HG02970 (cell line): Measurements from ENCODE around the gene ZBTB45.
"Not testable (repeated sequence)": the region's sequence is repeated elsewhere in the genome, so short reads cannot be mapped to it uniquely, and the experiment has no call there.

Experiments
- ATAC-seq: cut with Tn5 transposase; IDR thresholded peaks from one replicate; pipeline ENCODE4 v1.9.1; 2021; ENCODE audit warnings: mild to moderate bottlenecking, moderate library complexity, moderate number of reproducible peaks; ENCODE audit not compliant: unreplicated experiment, low FRiP score

ZBTB45 gene

GRCh38 chr19:58477130-58477529, 42.5 kb downstream of the ZBTB45 start:
- no peak for ATAC-seq

- no peak for ATAC-seq
These were observed 43.1 kb downstream of the ZBTB45 start for GRCh38 chr19:58476498-58477015.

- peak; percentile 79 for ATAC-seq
These were observed 43.7 kb downstream of the ZBTB45 start, which contains the start of gene ZNF446 for GRCh38 chr19:58475714-58476497. ZNF446 (plus strand) TSS chr19:58476352; CDS start chr19:58477219, 867 bp downstream.

GRCh38 chr19:58474997-58475713, 44.5 kb downstream of the ZBTB45 start:
- ATAC-seq: no peak

DNA sequence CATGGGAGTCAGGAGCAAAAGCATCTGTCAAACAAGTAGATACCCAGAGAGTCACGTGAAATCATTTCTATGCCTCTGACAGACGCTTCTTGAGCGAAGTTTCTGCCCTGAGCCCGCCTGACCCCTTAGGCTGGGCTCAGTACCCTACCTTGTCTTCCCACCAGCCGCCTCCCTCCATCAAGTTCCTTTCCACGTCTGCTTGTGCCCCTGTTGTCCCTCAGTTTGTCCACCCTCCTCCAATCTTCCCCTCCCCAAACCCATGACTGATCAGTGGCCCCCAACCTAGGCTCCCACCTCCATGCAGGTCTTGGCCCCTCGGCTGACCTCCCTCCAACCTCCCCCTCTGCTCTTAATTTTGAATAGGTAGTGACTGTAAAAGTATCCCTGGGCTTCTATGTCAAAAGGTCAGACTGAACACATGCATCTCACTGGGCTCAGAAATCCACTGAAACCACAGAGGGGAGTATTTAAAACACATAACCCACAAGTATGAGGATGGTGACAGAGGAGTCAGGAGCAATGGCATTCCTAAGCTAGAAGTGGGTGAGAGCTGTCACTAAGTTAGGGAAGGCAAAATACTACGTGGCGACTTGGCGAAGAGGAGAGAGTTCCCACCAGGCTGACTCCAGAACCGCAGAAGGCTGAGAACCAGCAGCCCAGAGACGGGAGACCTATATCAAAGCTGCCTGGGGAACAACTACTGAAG, 45.2 kb downstream of the ZBTB45 start:
- ATAC-seq: no peak

DNA sequence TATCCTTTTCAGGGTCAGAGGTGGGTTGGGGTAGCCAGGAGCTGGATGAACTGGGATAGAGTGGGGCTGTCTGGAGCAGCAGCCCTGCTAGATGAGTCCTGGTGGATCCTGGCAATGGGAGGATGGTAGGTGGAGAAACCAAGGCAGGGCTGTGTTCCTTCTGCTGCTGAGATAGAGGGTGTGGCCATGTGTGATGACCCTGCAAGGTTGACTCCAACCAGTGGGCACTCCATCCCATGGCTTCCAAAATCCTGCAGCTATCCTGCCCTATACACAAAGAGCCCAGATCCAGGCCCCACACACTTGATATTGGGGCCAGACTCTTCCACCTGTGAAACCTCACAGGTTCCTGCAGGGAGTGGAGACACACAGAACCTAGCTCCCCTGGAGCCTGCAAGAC, 45.8 kb downstream of the ZBTB45 start:
- no peak for ATAC-seq

- no peak for ATAC-seq
These were observed 47.9 kb downstream of the ZBTB45 start for GRCh38 chr19:58471736-58472135.

- not testable (repeated sequence) for ATAC-seq
These were observed 48.6 kb downstream of the ZBTB45 start for GRCh38 chr19:58470837-58471543.

GRCh38 chr19:58469241-58470013, 50.2 kb downstream of the ZBTB45 start:
- ATAC-seq: no peak

- ATAC-seq: no peak
These were observed 51.3 kb downstream of the ZBTB45 start for GRCh38 chr19:58468216-58468839.

DNA sequence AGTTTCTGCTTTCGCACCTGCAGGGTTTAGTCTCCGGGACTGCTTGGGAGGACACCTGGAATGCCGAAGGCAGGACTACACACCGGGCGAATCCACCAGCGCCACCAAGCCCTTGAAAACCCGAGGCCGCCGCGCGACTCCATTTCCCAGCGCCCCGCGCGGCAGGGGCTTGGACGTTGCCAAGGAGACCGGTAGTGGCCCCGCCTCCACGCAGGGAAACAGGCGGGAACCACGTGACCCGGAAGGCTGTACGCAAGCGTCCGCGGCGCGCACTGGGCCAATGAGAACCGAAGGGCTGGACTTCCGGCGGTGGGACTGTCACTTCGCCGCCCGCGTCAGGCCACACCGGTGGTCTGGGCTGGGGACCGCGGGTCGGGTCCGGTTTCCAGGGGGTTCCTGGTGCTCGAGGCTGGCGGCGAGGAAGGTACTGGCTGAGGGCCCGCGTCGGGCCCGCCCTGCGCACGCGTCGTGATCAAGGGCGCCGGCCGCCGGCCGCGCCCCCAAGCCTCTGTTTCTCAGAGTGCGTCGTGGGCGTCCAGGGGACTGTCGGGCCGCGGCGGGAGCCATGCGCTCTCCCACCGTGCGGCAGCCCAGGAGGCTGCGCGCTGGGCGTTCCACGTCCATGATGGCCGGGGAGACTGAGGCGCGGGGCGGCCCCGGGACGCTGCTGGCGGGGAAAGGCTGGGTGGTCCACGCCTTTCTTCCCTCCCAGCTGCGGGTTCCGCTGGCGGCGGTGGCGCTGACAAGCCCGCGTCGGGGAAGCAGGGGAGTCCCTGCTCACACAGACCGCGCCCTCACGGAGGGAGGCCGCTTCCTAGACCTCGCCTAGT, 52.6 kb downstream of the ZBTB45 start, which contains the start of gene ZNF324:
ZNF324 (plus strand) TSS at position 321 of the 830 bp plus-strand sequence. CDS start 2,106 bp downstream, outside the sequence.
- peak; percentile 84 for ATAC-seq

DNA sequence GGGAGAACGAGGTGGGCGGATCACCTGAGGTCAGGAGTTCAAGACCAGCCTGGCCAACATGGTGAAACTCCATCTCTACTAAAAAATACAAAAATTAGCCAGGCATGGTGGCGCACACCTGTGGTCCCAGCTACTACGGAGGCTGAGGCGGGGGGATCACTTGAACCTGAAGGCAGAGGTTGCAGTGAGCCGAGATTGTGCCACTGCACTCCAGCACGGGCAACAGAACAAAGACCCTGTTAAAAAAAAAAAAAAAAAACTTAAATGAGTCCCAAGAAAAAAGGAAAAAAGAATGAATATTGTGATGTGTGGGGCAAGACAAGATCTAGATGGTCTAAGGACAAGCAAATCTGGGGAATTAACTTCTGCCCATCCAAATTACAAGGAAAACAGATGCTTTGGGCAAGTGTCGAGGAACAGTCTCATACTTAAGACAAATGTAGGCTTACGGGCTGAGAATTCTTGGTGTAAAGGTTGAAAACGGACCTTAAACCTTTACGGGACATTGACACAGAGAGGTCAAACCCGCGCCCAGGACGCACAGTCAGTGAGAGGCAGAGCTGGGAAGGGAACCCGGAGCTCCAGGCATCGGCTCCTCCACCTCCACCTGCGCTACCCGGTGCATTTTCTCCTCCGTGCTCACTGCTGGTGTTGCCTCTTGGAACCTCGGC, 53.4 kb downstream of the ZBTB45 start:
- peak; percentile 27 for ATAC-seq
